GM18861 (cell line): ENCODE results near the gene GPD1.
A peak's percentile ranks its signal among the peaks of the same experiment; 100 is the strongest.
"Not testable (repeated sequence)": the region's sequence is repeated elsewhere in the genome, so short reads cannot be mapped to it uniquely, and the experiment has no call there.

Experiments
- ATAC-seq: cut with Tn5 transposase; IDR thresholded peaks from one replicate; pipeline ENCODE4 v1.9.1; 2021; ENCODE audit not compliant: unreplicated experiment

GPD1 gene

GRCh38 chr12:50073206-50073605 is 30.6 kb upstream of the GPD1 start:
- ATAC-seq: no peak

GRCh38 chr12:50073712-50074111 is 30.1 kb upstream of the GPD1 start:
- no peak for ATAC-seq

GRCh38 chr12:50074936-50075807 is 28.6 kb upstream of the GPD1 start:
- peak; percentile 69 for ATAC-seq

DNA sequence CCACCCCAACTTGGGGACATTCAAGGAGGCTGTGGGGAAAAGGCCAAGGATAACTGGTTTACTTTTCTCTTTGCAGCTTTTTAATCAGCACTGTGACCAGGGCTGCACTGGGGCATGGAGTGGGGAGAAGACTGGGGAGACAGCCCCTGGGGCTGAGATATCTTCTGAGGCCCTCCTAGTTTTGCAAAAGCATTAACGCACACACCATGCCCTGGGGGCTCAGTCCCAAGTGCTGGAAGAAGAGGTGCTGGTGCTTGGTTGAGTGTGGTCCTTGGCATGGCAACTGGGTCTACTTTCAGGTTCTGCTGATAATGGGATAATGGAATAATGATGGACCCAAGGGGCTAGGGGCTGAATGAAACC is 28.0 kb upstream of the GPD1 start:
- no peak for ATAC-seq

GRCh38 chr12:50077099-50077498 is 26.7 kb upstream of the GPD1 start:
- no peak for ATAC-seq

DNA sequence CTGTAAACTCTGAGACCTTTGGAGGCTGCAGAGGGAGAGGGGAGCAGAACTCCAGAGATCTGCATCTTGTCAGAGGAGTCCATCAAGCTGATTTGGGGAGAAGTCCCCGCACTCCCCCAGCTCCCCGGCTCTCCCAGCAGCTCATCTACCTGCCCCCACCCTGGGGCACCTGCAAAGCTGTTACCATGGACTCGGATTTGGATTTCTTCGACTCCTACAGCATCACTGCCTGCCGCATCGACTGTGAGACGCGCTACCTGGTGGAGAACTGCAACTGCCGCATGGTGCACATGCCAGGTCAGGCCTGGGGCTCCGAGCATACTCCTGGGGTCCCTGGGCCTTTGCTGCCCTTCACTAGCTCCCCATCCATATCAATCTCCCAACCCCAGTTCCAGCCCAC is 25.5 kb upstream of the GPD1 start:
- ATAC-seq: no peak

DNA sequence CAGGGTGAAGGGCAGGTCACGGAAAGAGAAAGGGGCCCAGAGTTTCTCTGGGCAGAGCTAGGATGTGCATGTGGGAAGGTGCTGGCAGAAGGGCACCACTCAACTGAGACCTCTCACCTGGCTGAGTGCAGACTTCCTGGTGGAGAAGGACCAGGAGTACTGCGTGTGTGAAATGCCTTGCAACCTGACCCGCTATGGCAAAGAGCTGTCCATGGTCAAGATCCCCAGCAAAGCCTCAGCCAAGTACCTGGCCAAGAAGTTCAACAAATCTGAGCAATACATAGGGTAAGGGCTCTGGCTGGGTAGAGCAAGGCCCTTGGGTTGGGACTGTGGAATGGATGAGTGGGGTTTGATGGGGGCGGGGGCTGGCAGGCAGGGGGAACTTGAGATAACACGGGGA is 24.0 kb upstream of the GPD1 start:
- ATAC-seq: no peak

GRCh38 chr12:50081096-50081808 is 22.6 kb upstream of the GPD1 start:
- no peak for ATAC-seq

DNA sequence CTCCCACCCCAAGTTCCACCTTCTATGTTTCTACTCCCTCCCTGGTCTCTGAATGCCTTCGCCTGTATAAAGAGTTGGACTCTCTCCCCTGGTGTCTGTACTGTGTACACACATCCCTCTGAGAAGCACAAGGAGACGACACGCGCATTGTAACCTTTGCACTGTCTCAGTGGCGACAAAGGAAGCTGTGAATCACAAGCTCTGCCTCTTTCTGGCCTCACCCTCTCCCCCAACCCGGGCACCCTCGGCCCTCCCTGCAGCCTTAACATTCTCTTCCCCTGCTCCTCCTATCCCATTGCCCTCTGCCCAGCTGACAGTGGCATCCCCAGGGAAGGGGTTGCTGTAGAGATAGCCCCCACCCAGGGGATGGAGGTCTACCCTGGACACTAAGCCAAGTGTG is 21.2 kb upstream of the GPD1 start:
- ATAC-seq: no peak

DNA sequence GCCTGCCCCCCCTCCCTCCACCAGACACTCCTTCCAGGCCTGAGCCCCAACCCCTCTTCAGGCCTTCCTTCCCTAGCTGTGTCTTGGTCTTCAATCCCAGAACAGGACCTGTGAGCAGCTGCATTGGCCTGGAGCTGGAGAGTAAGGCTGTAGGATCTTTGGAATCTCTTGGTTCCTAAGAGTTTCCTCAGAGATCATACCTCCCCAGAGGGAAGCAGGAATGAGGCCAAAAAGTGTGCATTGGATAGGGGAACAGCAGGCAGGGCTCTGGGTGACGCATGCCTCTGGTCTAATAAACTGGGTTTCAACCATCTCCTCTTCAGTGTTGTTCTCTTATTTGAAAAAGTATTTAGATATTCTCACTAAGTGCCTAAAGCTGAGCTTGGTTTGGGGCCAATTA is 20.5 kb upstream of the GPD1 start:
- ATAC-seq: no peak

DNA sequence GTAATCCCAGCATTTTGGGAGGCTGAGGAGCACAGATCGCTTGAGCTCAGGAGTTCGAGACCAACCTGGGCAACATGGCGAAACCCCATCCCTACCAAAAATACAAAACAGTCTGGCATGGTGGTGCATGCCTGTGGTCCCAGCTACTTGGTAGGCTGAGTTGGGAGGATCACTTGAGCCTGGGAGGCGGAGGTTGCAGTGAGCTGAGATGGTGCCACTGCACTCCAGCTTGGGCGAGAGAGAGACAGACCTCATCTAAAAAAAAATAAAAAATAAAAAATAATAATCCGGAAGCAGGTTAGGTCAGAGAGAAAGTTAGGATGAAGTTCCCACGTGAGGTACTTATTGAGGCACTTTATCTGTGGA is 19.4 kb upstream of the GPD1 start:
- ATAC-seq: not testable (repeated sequence)

- peak; percentile 71 for ATAC-seq
Measured at GRCh38 chr12:50084775-50085614, 18.8 kb upstream of the GPD1 start, which contains the start of gene SMARCD1. Gene SMARCD1 (plus strand): TSS chr12:50085342. CDS start chr12:50085370, 28 bp downstream.

- no peak for ATAC-seq
Measured at GRCh38 chr12:50085615-50086072, 18.2 kb upstream of the GPD1 start.

- no peak for ATAC-seq
Measured at GRCh38 chr12:50086148-50086547, 17.7 kb upstream of the GPD1 start.

DNA sequence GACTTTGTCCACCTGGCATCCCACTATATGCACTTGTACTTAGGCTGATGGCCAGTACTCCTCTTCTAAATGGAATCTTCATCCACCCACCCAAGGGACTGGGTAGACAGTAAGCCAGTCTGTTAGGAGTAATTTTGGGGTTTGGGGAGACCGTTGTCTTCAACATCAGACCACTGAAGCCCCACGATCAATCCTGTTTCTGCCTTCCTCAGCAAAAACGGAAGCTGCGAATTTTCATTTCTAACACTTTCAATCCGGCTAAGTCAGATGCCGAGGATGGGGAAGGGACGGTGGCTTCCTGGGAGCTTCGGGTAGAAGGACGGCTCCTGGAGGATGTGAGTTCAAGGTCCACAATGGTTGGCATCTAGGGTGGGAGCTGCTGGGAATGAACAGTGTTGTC is 16.7 kb upstream of the GPD1 start:
- ATAC-seq: no peak

GRCh38 chr12:50087995-50088394 is 15.8 kb upstream of the GPD1 start:
- no peak for ATAC-seq

DNA sequence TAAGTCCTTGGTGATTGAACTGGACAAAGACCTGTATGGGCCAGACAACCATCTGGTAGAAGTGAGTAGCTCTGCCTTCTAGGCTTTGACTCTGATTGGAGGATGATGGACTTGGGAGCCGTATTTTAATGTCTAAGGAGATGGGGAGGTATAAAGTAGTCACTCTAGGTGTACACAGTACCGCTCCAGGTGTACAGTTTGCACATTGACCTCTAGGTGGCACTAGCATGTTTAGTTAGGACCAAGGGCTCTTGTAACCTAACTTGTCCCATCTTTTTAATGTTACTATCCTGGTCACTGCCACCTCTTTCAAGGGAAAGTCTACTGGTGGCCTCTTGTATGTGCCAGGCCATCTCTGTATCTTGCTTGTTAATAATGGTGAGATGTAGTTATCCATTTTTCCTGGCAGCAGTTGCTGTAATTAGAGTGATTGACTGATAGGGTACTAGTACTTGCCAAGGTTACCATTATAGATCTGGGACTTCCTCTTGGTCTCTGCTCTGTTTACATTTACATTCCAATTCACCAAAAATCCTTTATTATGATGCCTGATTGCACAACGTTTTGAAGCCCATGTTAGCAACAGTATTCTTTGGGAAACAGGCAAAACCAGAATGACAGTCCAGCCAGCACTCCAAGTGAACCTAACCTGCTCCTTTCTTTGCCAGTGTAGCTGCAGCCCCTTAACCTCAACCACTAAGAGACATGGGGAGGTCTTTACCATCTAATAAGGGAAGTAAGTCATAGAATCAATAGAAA is 15.1 kb upstream of the GPD1 start:
- ATAC-seq: no peak

DNA sequence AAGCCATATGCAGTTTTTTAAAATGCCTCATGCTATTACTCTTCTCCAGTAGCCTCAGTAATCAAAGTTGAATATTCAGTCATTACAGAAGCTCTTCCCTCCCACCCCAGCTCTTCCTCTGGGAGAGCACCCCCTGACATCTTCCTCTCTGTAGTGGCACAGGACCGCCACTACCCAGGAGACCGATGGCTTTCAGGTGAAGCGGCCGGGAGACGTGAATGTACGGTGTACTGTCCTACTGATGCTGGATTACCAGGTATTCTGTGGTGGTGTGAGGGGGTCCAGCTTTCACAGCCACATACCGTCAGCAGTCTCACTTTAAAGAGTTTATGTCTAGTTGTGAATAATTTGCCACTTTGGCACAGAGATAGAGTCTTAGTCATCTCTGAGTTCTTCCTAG is 14.1 kb upstream of the GPD1 start:
- no peak for ATAC-seq

GRCh38 chr12:50090391-50090790 is 13.4 kb upstream of the GPD1 start:
- ATAC-seq: no peak

- no peak for ATAC-seq
Measured at GRCh38 chr12:50097952-50098351, 5.9 kb upstream of the GPD1 start.
